ENCODE measurements around the gene SRSF10.
"Not testable (repeated sequence)": the region's sequence is repeated elsewhere in the genome, so short reads cannot be mapped to it uniquely, and the experiment has no call there.

Gene SRSF10

DNA sequence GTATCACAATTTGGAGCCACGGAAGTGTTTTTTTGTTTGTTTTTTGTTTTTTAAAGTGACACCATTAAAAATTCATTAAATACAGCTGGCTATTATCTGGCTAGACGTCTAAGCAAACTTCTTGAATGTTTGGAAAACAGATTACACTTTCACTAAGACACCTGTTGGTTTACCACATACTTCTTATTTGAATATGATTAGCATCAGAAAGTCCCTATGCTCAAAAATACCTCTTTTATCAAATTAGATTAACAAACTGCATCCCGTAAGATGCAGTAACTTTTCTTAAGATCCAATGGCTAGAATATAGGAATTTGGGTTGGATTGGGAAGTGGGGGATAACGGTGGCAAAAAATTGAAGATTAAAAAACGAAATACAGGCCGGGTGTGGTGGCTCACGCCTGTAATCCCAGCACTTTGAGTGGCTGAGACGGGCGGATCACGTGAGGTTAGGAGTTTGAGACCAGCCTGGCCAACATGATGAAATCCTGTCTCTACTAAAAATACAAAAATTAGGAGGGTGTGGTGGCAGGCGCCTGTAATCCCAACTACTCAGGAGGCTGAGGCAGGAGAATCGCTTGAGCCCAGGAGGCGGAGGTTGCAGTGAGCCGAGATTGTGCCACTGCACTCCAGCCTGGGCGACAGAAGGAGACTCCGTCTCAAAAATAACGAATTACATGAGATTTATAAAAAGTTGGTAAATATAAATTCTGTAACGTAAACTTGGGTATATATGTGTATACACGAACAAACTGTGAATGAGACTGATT is 21.9 kb downstream of the SRSF10 start:
- not testable (repeated sequence) for DNase-seq

DNA sequence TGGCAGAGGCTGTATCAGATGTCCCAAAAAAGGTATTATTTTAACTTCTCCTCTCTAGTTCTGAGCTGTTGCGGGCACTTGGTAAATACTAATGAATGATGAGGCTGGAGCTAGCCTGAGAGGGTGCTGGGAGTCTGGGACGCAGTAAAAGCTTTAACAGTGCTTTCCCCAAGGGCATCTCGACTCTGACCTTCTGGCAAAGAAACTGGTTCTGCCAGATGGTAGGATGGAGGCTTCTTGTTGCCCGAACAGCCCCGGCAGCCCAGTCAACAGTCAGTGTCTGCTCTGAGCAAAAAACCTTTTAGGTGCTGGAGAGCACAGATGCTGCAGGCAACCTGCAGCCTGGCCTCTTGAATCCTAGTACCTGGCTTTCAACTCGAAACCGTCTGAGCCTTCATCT is 23.0 kb downstream of the SRSF10 start:
- peak; percentile 53 for DNase-seq

DNA sequence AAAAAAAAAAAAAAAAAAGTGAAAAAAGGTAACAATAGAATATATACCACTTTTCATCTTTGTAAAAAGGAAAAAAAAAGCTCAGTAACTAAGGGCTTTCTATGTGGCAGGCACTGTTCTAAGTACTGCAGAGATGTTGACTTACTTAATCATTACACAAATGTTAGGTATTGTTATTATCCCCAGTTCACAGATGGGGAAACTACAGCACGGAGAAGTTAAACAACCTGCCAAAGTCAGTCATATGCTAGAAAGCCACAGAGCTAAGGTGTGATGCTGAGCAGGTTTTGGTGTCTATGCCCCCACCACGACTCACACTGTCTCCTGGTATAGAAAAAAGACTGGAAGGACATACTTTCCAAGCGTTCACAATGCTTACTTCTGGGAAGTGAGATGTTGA is 27.1 kb downstream of the SRSF10 start:
- DNase-seq: no peak

DNA sequence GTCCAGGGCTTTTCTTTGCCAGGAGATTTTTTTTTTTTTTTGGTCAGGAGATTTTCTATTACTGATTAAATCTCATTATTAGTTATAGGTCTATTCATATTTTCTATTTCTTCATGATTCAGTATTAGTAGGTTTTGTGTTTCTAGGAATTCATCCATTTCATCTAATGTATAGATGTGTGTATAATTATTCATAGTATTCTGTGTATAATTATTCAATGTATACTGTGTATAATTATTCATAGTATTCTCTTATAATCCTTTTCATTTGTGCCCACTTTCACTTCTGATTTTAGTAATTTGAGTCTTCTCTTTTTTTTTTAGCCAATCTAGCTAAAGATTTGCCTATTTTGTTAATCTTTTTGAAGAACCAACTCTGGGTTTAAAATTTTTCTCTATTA is 32.8 kb downstream of the SRSF10 start:
- DNase-seq: no peak

DNA sequence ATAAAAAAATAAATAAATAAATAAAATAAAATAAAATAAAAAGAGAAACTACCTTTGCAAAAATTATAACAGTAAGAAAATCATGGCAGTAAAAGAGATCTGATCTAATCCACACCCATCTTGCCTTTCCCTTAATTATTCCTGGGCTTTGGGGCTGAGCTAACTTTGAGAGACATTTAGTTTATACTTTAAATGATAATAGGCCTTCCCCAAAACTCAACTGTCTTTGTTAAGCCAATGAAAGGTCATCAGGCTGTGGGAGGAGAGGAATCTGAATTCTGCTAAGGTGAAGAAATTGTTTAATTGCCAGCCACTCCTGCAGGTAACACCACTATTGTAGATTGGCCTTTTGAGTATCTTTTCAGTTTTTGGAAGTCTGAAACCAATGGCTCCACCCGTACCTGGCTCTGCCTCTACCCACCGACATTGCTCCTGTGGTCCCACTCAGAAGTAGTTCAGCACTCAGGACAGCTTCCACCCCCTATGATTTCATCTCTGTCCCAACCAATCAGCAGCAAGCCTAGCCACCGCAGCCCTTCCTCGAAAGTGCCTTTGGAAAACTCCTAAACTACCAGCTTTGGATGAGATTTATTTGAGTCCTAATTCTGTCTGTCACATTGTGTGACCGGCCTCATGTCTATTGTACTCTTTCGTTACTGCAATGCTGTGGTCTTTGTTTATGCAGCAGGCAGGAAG is 43.5 kb downstream of the SRSF10 start:
- DNase-seq: no peak

DNA sequence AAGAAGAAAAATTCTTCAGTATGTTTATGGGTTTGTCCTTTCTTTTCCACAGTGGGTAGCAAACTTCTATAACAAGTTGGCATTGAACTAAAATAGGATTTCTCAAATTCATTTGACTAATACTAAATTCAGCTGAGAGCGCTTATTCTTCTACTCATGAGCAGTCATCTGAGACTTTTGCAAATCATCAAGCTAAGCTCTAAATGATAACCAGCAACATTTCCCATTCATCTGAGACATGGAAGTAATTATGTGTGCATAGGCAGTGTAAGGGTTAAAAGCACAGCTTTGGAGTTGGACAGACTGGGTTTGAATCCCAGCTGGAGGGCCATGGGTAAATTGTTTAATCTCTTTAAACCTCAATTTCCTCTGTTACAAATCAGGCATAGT is 48.6 kb downstream of the SRSF10 start:
- no peak for DNase-seq

DNA sequence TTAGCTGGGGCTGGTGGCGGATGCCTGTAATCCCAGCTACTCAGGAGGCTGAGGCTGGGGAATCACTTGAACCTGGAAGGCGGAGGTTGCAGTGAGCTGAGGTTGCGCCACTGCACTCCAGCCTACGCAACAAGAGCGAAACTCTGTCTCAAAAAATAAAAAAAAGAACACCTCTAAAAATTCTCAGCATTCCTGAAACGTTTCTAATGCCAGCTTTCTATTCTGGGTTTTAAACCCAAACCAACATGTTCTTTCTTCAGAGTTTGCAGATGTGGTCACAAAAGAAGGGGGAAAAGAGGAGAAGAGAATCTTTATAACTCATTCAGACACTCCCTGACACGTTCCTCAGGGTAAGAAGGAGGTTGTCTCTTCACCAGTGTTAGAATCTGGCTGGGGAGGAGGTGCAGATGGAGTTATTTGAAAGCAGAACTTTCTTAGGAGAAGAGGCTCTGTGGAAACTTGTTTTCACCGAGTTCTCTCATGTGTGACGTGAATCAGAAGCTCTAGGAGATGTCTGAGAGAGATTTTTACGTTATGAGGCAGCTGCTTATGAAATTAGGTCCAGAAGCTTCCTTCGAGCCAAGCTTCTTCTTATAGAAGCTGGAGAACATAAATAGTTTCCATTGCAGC is 49.2 kb downstream of the SRSF10 start:
- no peak for DNase-seq

DNA sequence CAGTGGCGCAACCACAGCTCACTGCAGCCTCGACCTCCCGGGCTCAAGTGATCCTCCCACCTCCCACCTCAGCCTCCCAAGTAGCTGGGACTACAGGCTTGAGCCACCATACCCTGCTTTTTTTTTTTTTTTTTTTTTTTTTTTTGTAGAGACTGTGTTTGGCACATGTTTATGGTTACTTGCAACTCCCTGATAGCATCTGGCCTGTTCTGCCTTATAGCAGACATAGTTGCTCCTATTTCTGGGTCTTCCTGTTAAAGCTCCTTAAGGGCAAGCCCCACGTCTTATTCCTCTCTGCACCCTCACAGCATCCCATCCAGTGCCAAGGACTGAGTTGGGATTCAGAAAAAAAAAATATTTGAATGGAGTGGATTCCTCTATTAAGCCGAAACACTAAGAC is 49.9 kb downstream of the SRSF10 start:
- no peak for DNase-seq

DNA sequence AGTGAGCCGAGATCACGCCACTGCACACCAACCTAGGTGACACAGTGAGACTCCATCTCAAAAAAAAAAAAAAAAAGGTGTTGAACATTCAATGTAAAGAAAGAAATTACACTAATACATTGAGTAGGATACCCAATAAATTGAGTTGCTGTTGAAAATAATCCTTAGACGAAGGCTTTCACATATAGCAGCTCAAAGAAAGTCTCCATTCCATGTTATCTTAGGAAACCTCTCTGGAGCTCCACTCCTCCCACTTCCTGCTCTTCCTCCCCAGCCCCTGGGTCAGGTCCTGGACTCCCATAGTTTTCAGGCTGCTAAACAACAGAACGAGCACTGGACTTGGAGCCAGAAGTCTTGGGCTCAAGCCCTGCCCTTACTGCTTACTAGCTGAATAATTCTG is 51.3 kb downstream of the SRSF10 start:
- DNase-seq: no peak

DNA sequence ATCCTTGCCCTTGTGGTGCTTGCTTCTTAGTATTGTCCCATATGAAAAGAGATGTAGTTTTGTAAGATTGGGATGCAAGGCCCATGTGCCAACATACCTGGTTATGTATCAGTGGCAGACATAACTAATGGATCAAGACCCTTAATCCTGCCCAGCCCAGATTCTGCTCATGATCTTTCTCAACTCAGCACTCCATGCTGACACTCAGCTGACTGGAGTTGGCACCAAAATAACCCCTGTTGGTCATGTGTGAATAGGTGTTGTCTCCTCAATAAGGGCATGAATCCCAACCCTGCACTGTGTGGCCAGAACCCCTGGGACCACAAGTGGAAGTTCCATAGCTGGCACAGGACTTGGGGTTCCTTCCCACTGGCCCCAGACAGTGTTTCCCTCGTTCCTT is 53.0 kb downstream of the SRSF10 start:
- no peak for DNase-seq

DNA sequence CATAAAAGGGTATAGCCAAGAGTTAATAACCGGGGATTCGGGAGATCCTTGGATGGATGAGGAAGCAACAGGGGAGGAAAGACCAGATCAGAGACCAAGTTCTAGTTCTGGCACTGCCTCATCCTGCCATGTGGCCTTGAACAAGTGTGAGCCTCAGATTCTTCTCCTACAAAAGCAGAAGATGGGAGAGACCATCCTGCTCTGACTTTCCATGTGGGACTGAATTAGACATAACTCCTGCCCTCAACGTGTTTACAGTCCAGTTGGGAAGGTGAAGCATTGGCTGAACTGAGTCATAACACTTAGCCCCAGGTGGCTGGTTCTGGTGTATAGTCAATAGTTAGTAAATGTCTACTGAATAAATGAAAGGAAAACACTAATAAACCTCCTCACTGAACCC is 54.8 kb downstream of the SRSF10 start:
- no peak for DNase-seq

DNA sequence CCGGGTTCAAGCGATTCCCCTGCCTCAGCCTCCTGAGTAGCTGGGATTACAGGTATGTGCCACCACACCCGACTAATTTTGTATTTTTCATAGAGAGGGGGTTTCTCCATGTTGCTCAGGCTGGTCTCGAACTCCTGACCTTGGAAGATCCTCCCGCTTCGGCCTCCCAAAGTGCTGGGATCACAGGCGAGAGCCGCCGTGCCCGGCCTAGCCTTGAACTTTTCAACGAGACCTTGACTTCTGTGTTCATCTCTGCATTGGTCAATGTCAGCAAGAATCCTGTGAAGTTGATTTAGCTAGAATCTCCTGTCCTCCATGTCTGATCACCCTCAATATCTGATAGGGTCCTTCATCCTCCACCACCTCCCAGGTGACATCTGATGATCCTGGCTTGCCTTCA is 55.5 kb downstream of the SRSF10 start:
- no peak for DNase-seq

DNA sequence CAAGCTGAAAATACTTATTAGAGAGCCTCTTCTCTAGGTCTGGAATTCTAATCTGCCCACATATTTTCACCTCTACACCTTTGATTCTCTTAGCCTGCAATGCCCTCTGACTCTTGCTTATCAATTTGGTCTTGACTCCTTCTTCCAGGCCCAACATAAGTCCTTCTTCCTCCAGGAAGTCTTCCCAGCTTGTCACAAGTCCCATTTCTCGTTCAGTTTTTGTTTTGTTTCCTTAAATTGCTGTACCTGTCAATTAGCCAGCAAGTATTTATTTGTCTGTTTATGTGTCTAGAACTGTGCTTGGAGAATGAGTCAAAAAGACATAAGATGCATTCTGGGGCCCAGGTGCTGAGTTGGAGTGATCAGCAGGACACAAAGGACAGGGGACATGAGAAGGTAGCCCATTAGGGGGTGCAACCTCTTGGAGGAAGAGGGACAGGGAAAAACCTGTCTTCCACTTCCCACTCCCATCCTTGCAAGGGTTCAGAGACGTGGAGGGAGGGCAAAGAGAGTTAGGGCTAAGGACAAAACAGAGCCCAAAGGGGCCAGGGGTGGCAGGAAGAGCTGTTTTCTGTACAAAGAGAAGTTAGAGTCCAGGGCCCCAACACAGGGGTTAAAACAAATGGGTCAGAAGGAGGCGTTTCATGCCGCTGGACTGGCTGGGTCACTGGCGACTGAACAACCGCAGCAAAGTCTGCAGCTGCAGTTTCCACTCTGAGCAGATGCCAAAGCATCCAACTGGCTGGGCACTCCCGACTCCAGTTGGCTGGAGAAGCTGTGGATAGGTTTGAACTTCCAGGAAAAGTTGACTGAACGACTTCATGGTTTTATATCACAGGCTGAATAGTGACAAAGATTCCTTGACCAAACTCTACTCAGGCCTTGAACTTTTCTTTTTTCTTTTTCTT is 56.3 kb downstream of the SRSF10 start:
- DNase-seq: no peak

DNA sequence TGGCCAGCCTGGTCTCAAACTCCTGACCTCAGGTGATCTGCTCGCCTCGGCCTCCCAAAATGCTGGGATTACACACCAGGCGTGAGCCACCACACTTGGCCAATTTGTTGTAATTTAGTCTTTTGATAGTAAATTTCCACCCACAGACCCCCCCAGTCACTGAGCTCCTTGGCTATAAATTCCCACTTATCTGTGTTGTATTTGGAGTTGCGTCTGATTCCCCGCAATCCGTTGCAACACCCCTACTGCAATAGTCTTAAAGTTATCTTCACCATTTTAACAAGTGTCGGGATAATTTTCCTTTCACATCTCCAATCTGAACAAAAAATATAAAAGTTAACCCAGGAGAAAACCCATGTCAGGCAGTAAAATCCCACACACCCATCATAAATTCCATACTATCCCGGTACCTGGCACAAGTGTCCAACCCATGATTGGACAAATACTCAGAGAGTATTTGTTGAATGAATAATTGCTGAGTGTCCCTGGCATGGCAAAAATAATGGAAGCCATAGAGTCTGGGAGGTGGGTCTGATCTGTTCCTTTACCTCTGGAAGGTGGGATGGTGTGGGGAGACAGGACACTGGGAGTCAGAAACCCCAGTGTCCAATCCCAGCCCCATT is 57.7 kb downstream of the SRSF10 start:
- no peak for DNase-seq

DNA sequence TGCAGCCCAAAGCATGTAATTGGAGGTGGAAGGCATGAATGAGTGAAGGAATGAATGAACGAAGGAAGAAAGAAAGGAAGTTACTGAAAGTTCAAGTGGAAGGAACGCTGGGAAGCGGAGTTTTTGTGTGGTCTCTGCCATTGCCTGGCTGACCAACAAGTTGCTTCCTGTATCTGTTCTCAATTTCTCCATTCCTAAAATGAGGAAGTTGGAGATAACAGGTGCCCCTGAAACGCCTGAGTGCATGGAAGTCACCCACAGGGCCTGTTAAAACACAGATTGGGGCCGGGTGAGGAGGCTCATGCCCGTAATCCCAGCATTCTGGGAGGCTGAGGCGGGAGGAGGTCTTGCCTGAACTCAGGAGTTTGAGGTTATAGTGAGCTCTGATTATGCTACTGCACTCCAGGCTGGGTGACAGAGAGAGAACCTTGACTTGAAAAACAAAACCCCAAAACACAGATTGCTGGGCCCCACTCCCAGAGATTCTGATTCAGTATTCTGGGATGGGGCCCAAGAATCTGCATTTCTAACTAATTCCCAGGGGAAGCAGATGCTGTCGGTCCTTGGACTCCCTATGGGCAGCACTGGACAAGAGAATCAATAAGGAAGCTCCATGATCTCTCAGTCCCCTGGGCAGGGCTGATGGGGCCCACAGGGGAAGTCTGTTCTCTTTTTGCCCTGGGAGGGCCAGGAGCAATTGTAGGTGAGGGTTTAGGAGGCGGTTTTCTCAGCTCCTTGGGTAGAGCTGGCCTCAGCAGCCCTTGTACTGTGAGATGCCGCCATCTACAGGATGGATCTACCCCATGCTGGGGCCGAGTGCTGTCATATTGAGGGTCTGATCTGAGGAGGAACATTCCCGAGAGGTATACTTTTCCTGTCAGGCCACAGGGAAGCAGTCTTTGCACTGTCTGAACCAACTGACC is 63.7 kb downstream of the SRSF10 start:
- peak; percentile 80 for DNase-seq

DNA sequence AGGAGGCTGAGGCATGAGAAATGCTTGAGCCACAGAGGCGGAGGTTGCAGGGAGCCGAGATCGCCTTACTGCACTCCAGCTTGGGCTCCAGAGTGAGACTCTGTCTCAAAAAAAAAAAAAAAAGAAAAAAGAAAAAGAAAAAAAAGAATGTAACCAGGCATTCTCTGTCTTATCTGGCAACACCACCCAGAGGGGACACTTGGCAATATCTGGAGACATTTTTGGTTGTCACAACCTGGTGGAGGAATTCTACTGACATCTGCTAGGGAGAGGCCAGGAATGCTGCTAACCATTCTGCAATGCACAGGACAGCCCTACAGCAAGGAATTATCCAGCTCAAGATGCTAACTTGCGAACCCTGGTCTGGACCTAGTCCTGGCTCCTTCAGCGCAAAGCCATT is 64.7 kb downstream of the SRSF10 start:
- no peak for DNase-seq

DNA sequence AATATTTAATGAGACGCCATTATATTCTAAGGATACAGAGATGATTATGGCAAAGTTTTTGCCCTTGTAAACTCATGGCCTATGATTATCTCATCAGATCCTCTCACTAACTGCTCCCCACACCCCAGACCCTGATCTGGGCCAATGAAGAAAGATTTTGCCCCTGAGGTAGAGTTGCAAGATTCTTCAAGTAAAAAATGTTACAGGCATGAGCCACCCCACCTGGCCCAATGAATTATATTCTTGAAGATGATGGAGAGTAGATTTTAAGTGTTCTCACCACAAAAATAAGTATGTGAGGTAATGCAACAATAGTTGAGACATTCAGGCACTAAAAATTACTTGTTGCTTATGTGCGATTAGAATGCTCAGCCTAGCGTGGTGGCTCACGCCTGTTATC is 65.2 kb downstream of the SRSF10 start:
- DNase-seq: no peak
